Activated CD4-positive, alpha-beta memory T cell treated with anti-CD3 and anti-CD28 coated beads for 36 hours (primary cell): ENCODE results near the gene ARHGAP8. TPM values are rescaled to one million over a fixed set of nuclear protein-coding genes. Genes with fewer than 3 reads are reported as not detected.

ENCODE experiments used
- CTCF ChIA-PET: fragments of 350-600 bp; sonication (Branson Sonifier 250); formaldehyde crosslinking; loops from one replicate; lab custom pipeline; 2021; ENCODE audit warnings: antibody characterized with exemption, inconsistent platforms; lab: Charles Lee
- POLR2A ChIA-PET: fragments of 350-600 bp; sonication (Branson Sonifier 250); formaldehyde crosslinking; loops from one replicate; lab custom pipeline; 2021; ENCODE audit warnings: antibody characterized with exemption; lab: Charles Lee
- DNase-seq: peaks from one replicate; pipeline ENCODE4 v3.0.0-alpha.2; 2020
- H3K27ac Mint-ChIP-seq: one replicate; pipeline ENCODE4 v1.8.0; 2021; ENCODE audit warnings: mixed read lengths
- H3K27me3 Mint-ChIP-seq: one replicate; pipeline ENCODE4 v1.8.0; 2021; ENCODE audit warnings: mixed read lengths
- H3K36me3 Mint-ChIP-seq: one replicate; pipeline ENCODE4 v1.8.0; 2021; ENCODE audit warnings: mixed read lengths
- H3K4me1 Mint-ChIP-seq: one replicate; pipeline ENCODE4 v1.8.0; 2021; ENCODE audit warnings: low read depth, mixed read lengths
- H3K4me3 Mint-ChIP-seq: one replicate; pipeline ENCODE4 v1.8.0; 2021; ENCODE audit warnings: mild to moderate bottlenecking, mixed read lengths
- H3K9me3 Mint-ChIP-seq: one replicate; pipeline ENCODE4 v1.8.0; 2021; ENCODE audit warnings: mixed read lengths
- intact Hi-C: fragments of 100-400 bp; cut with micrococcal nuclease; formaldehyde crosslinking; loops from one replicate; pipeline ENCODE4 v1.15.1; 2023
- total RNA-seq, 2 experiments: library from RNA; stranded (reverse); gene quantifications; one replicate each; pipeline ENCODE4 v1.2.3, GENCODE V29; 2021

ARHGAP8 gene
- total RNA-seq, 2 experiments from 2014 or later = 0.73 to 0.88 TPM

GRCh38 chr22:44815099-44816070, 63.0 kb downstream of the ARHGAP8 start:
- Mint-ChIP-seq H3K27ac (no peak overlapping the region), H3K36me3 (no peaks in the 10 kb centered on the region), H3K4me1 (no peaks in the 10 kb centered on the region), H3K4me3 (no peak overlapping the region), H3K27me3 (peaks cover 1% of the 10 kb centered on the region), H3K9me3 (no peaks in the 10 kb centered on the region)
- POLR2A ChIA-PET = no interaction called here
- intact Hi-C loops = no loop called here
- no peak for DNase-seq
- CTCF ChIA-PET = interaction anchor here (0.8 kb wide), 1 partner anchor 281 kb away, joined by 3 read pairs; no protein-coding TSS in a partner anchor

- H3K36me3 Mint-ChIP-seq = no peaks in the 10 kb centered on the region
Measured at GRCh38 chr22:44816141-44816540, 63.8 kb downstream of the ARHGAP8 start.

GRCh38 chr22:44818727-44819126, 66.4 kb downstream of the ARHGAP8 start:
- H3K27me3 Mint-ChIP-seq = no peaks in the 10 kb centered on the region
- POLR2A ChIA-PET = no interaction called here
- no peaks in the 10 kb centered on the region for H3K9me3 Mint-ChIP-seq
- no peaks in the 10 kb centered on the region for H3K4me1 Mint-ChIP-seq
- no peak for DNase-seq
- H3K4me3 Mint-ChIP-seq = no peak overlapping the region
- H3K27ac Mint-ChIP-seq = no peak overlapping the region
- CTCF ChIA-PET = interaction anchor here (1.2 kb wide), 1 partner anchor 51 kb away, joined by 3 read pairs; no protein-coding TSS in a partner anchor
- intact Hi-C loops = no loop called here
- no peaks in the 10 kb centered on the region for H3K36me3 Mint-ChIP-seq

More at GRCh38 chr22:44816141-44816540, 63.8 kb downstream of the ARHGAP8 start:
- Mint-ChIP-seq H3K27ac (no peak overlapping the region), H3K27me3 (peaks cover 1% of the 10 kb centered on the region), H3K4me1 (no peaks in the 10 kb centered on the region), H3K4me3 (no peak overlapping the region), H3K9me3 (no peaks in the 10 kb centered on the region)
- DNase-seq = no peak
- ChIA-PET CTCF (no interaction called here), POLR2A (no interaction called here)
- intact Hi-C loops = no loop called here

GRCh38 chr22:44819966-44820631, 67.7 kb downstream of the ARHGAP8 start:
- H3K4me3 Mint-ChIP-seq = no peak overlapping the region
- no peak overlapping the region for H3K27ac Mint-ChIP-seq
- CTCF ChIA-PET = interaction anchor here (0.9 to 1.5 kb wide), 9 partner anchors 10 to 282 kb away, joined by 3 to 13 read pairs (median 4); no protein-coding TSS in a partner anchor
- no peaks in the 10 kb centered on the region for H3K9me3 Mint-ChIP-seq
- no peaks in the 10 kb centered on the region for H3K4me1 Mint-ChIP-seq
- intact Hi-C loops = no loop called here
- H3K27me3 Mint-ChIP-seq = no peaks in the 10 kb centered on the region
- POLR2A ChIA-PET = no interaction called here
- no peaks in the 10 kb centered on the region for H3K36me3 Mint-ChIP-seq
- no peak for DNase-seq

GRCh38 chr22:44821741-44822475, 69.5 kb downstream of the ARHGAP8 start:
- Mint-ChIP-seq H3K36me3 (no peaks in the 10 kb centered on the region), H3K27ac (no peak overlapping the region), H3K9me3 (no peaks in the 10 kb centered on the region), H3K4me3 (no peak overlapping the region), H3K27me3 (peaks cover 2% of the 10 kb centered on the region), H3K4me1 (no peaks in the 10 kb centered on the region)
- intact Hi-C loops = no loop called here
- no peak for DNase-seq
- ChIA-PET POLR2A (no interaction called here), CTCF (interaction anchor here (1.0 to 1.5 kb wide), 5 partner anchors 127 to 278 kb away, joined by 3 to 13 read pairs (median 5); no protein-coding TSS in a partner anchor)

- Mint-ChIP-seq H3K4me1 (no peaks in the 10 kb centered on the region), H3K9me3 (no peaks in the 10 kb centered on the region), H3K36me3 (no peaks in the 10 kb centered on the region), H3K4me3 (no peak overlapping the region), H3K27ac (no peak overlapping the region), H3K27me3 (peaks cover 4% of the 10 kb centered on the region)
- intact Hi-C loops = no loop called here
- POLR2A ChIA-PET = no interaction called here
- no peak for DNase-seq
- CTCF ChIA-PET = no interaction called here
Measured at GRCh38 chr22:44822534-44822933, 70.2 kb downstream of the ARHGAP8 start.

GRCh38 chr22:44823396-44823795, 71.0 kb downstream of the ARHGAP8 start:
- no peaks in the 10 kb centered on the region for H3K4me1 Mint-ChIP-seq
- H3K36me3 Mint-ChIP-seq = no peaks in the 10 kb centered on the region
- peaks cover 10% of the 10 kb centered on the region for H3K27me3 Mint-ChIP-seq
- no peak overlapping the region for H3K4me3 Mint-ChIP-seq
- ChIA-PET CTCF (interaction anchor here (1.2 kb wide), 1 partner anchor 272 kb away, joined by 4 read pairs; no protein-coding TSS in a partner anchor), POLR2A (no interaction called here)
- H3K27ac Mint-ChIP-seq = no peak overlapping the region
- intact Hi-C loops = no loop called here
- no peak for DNase-seq
- no peaks in the 10 kb centered on the region for H3K9me3 Mint-ChIP-seq

GRCh38 chr22:44823806-44824205, 71.4 kb downstream of the ARHGAP8 start:
- no peaks in the 10 kb centered on the region for H3K4me1 Mint-ChIP-seq
- ChIA-PET POLR2A (no interaction called here), CTCF (interaction anchor here (1.2 kb wide), 1 partner anchor 272 kb away, joined by 4 read pairs; no protein-coding TSS in a partner anchor)
- H3K36me3 Mint-ChIP-seq = no peaks in the 10 kb centered on the region
- DNase-seq = no peak
- peaks cover 10% of the 10 kb centered on the region for H3K27me3 Mint-ChIP-seq
- no peak overlapping the region for H3K4me3 Mint-ChIP-seq
- no peak overlapping the region for H3K27ac Mint-ChIP-seq
- no peaks in the 10 kb centered on the region for H3K9me3 Mint-ChIP-seq
- intact Hi-C loops = no loop called here

GRCh38 chr22:44824271-44824670, 71.9 kb downstream of the ARHGAP8 start:
- CTCF ChIA-PET = interaction anchor here (1.2 kb wide), 1 partner anchor 271 kb away, joined by 4 read pairs; no protein-coding TSS in a partner anchor
- Mint-ChIP-seq H3K36me3 (no peaks in the 10 kb centered on the region), H3K9me3 (no peaks in the 10 kb centered on the region), H3K4me3 (no peak overlapping the region), H3K27ac (no peak overlapping the region), H3K27me3 (peaks cover 10% of the 10 kb centered on the region), H3K4me1 (no peaks in the 10 kb centered on the region)
- POLR2A ChIA-PET = no interaction called here
- DNase-seq = no peak
- intact Hi-C loops = no loop called here

- H3K27me3 Mint-ChIP-seq = peaks cover 10% of the 10 kb centered on the region
- H3K36me3 Mint-ChIP-seq = no peaks in the 10 kb centered on the region
- POLR2A ChIA-PET = no interaction called here
- H3K27ac Mint-ChIP-seq = no peak overlapping the region
- CTCF ChIA-PET = no interaction called here
- DNase-seq = no peak
- H3K9me3 Mint-ChIP-seq = no peaks in the 10 kb centered on the region
- intact Hi-C loops = no loop called here
- no peak overlapping the region for H3K4me3 Mint-ChIP-seq
- no peaks in the 10 kb centered on the region for H3K4me1 Mint-ChIP-seq
Measured at GRCh38 chr22:44825310-44826150, 73.2 kb downstream of the ARHGAP8 start.

GRCh38 chr22:44827666-44828190, 75.4 kb downstream of the ARHGAP8 start:
- CTCF ChIA-PET = interaction anchor here (0.5 kb wide), 1 partner anchor 590 kb away, joined by 3 read pairs; no protein-coding TSS in a partner anchor
- no peak for DNase-seq
- POLR2A ChIA-PET = no interaction called here
- intact Hi-C loops = no loop called here
- Mint-ChIP-seq H3K27ac (no peak overlapping the region), H3K9me3 (no peaks in the 10 kb centered on the region), H3K4me3 (no peak overlapping the region), H3K36me3 (no peaks in the 10 kb centered on the region), H3K27me3 (peaks cover 10% of the 10 kb centered on the region), H3K4me1 (no peaks in the 10 kb centered on the region)
